ENCODE results near the gene SNRPB2. TPM values are rescaled to one million over a fixed set of nuclear protein-coding genes. Genes with fewer than 3 reads are reported as not detected.
A peak's percentile ranks its signal among the peaks of the same experiment; 100 is the strongest.

Gene SNRPB2
- 260 and 302 TPM in 2 replicates for polyA plus RNA-seq
- 65.0 and 82.3 TPM in 2 replicates for polyA minus RNA-seq

- H3K27ac ChIP-seq (ENCODE audit: low read length) = peak within 1 kb of the TSS; percentile 96
- H3K9me2 ChIP-seq (ENCODE audit: insufficient read depth, low read length) = no peaks in the 10 kb centered on the region
- peak within 1 kb of the TSS; percentile 92 for H3K4me2 ChIP-seq (ENCODE audit: low read length)
- H3K36me3 ChIP-seq (ENCODE audit: insufficient read depth, low read length) = no peaks in the 10 kb centered on the region
- H3K79me2 ChIP-seq (replicated peaks; ENCODE audit: insufficient read depth, low read length) = peaks cover 34% of the 10 kb centered on the region
- H2AFZ ChIP-seq (ENCODE audit: low read depth, low read length) = peak within 1 kb of the TSS; percentile 99
- no peaks in the 10 kb centered on the region for H3F3A ChIP-seq (ENCODE audit: insufficient read depth, low read length, poor library complexity, severe bottlenecking)
- no peaks in the 10 kb centered on the region for H3K9me3 ChIP-seq (ENCODE audit: low read length)
- H3K9ac ChIP-seq (ENCODE audit: low read length) = peak within 1 kb of the TSS; percentile 95
- peak within 1 kb of the TSS; percentile 82 for H3K4me3 ChIP-seq (ENCODE audit: low read length)
- no peaks in the 10 kb centered on the region for H4K20me1 ChIP-seq (ENCODE audit: insufficient read depth)
- no peaks in the 10 kb centered on the region for H3K27me3 ChIP-seq (ENCODE audit: insufficient read depth, low read depth, low read length)
- TF ChIP-seq EP300 (conservative IDR thresholded peaks at IDR 0.05; ENCODE audit: poor library complexity, severe bottlenecking) (peak; percentile 74), RAD21 (conservative IDR thresholded peaks at IDR 0.05) (peak; percentile 64), CTCF (IDR thresholded peaks at IDR 0.05; ENCODE audit: poor library complexity, severe bottlenecking) (peak; percentile 48), TAF1 (IDR thresholded peaks at IDR 0.05; ENCODE audit: low read depth) (peak; percentile 93), POLR2AphosphoS5 (IDR thresholded peaks at IDR 0.05) (peak; percentile 98), MXI1 (conservative IDR thresholded peaks at IDR 0.05; ENCODE audit: poor library complexity, severe bottlenecking) (peak; percentile 88), REST (IDR thresholded peaks at IDR 0.05; ENCODE audit: borderline replicate concordance) (peak; percentile 88), SMC3 (conservative IDR thresholded peaks at IDR 0.05; ENCODE audit: poor library complexity) (peak; percentile 66), EZH2 (IDR thresholded peaks at IDR 0.05; ENCODE audit: borderline replicate concordance, insufficient read depth, low read length, poor library complexity, severe bottlenecking) (no peak)
Observed at GRCh38 chr20:16729565-16730460, at the start of gene SNRPB2. SNRPB2 (plus strand) TSS chr20:16730026; CDS start chr20:16731703, 1,677 bp downstream.

GRCh38 chr20:16684416-16684815, 45.4 kb upstream of the SNRPB2 start:
- Histone ChIP-seq H3K4me3 (ENCODE audit: low read length) (no peak overlapping the region), H3F3A (ENCODE audit: insufficient read depth, low read length, poor library complexity, severe bottlenecking) (no peaks in the 10 kb centered on the region), H3K36me3 (ENCODE audit: insufficient read depth, low read length) (no peaks in the 10 kb centered on the region), H3K9ac (ENCODE audit: low read length) (no peak overlapping the region), H3K9me3 (ENCODE audit: low read length) (no peaks in the 10 kb centered on the region), H2AFZ (ENCODE audit: low read depth, low read length) (no peak overlapping the region), H3K27me3 (ENCODE audit: insufficient read depth, low read depth, low read length) (no peaks in the 10 kb centered on the region), H3K27ac (ENCODE audit: low read length) (no peak overlapping the region), H3K4me2 (ENCODE audit: low read length) (no peak overlapping the region), H3K79me2 (replicated peaks; ENCODE audit: insufficient read depth, low read length) (no peaks in the 10 kb centered on the region), H3K9me2 (ENCODE audit: insufficient read depth, low read length) (no peaks in the 10 kb centered on the region), H4K20me1 (ENCODE audit: insufficient read depth) (no peaks in the 10 kb centered on the region)
- TF ChIP-seq TAF1 (IDR thresholded peaks at IDR 0.05; ENCODE audit: low read depth) (no peak), EP300 (conservative IDR thresholded peaks at IDR 0.05; ENCODE audit: poor library complexity, severe bottlenecking) (no peak), EZH2 (IDR thresholded peaks at IDR 0.05; ENCODE audit: borderline replicate concordance, insufficient read depth, low read length, poor library complexity, severe bottlenecking) (no peak), REST (IDR thresholded peaks at IDR 0.05; ENCODE audit: borderline replicate concordance) (no peak), SMC3 (conservative IDR thresholded peaks at IDR 0.05; ENCODE audit: poor library complexity) (no peak), CTCF (IDR thresholded peaks at IDR 0.05; ENCODE audit: poor library complexity, severe bottlenecking) (no peak)

Measured in neural cell (in vitro differentiated cells).